ENCODE data around the gene PFKM. TPM values are rescaled to one million over a fixed set of nuclear protein-coding genes. Genes with fewer than 3 reads are reported as not detected.
A peak's percentile ranks its signal among the peaks of the same experiment; 100 is the strongest.

The PFKM gene
- polyA plus RNA-seq, 1 donor: 41.9 TPM

GRCh38 chr12:48175613-48176416, 56.7 kb downstream of the PFKM start:
- WGBS (ENCODE audit: insufficient coverage, low lambda C conversion rate): 86% methylated on average over 1 of the region's 3 CpGs
- H3K27ac ChIP-seq (ENCODE audit: low read length): no peak overlapping the region
- H3K4me1 ChIP-seq (ENCODE audit: control insufficient read depth, insufficient read depth, low read length): no peaks in the 10 kb centered on the region

DNA sequence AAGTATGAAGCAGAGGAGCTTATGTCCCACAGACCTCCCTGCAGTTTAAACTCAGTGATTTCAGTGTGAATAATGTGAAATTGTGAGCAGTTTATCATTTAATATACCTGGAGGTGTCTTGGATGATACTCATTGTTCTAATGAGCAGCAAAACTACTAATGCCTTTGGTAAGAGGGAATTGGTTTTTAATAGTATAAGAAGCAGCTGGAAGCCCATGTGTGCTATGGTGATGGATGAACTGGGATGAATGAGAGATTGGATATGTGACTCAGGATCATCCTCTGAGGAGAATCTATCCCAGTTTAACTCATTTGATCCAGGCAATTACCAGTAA, 57.2 kb downstream of the PFKM start:
- Histone ChIP-seq H3K27me3 (ENCODE audit: control insufficient read depth, insufficient read depth, low read length) (peaks cover 31% of the 10 kb centered on the region), H3K4me1 (ENCODE audit: control insufficient read depth, insufficient read depth, low read length) (no peaks in the 10 kb centered on the region), H3K4me3 (ENCODE audit: low read length) (no peak overlapping the region), H3K36me3 (ENCODE audit: control insufficient read depth, insufficient read depth, low read length) (no peaks in the 10 kb centered on the region), H3K27ac (ENCODE audit: low read length) (no peak overlapping the region), H3K9me3 (ENCODE audit: control insufficient read depth, low read depth, low read length) (no peaks in the 10 kb centered on the region)
- DNase-seq: no peak

More at GRCh38 chr12:48175613-48176416, 56.7 kb downstream of the PFKM start:
- Histone ChIP-seq H3K4me3 (ENCODE audit: low read length) (no peak overlapping the region), H3K27me3 (ENCODE audit: control insufficient read depth, insufficient read depth, low read length) (peaks cover 25% of the 10 kb centered on the region), H3K9me3 (ENCODE audit: control insufficient read depth, low read depth, low read length) (no peaks in the 10 kb centered on the region), H3K36me3 (ENCODE audit: control insufficient read depth, insufficient read depth, low read length) (no peaks in the 10 kb centered on the region)
- DNase-seq: no peak

DNA sequence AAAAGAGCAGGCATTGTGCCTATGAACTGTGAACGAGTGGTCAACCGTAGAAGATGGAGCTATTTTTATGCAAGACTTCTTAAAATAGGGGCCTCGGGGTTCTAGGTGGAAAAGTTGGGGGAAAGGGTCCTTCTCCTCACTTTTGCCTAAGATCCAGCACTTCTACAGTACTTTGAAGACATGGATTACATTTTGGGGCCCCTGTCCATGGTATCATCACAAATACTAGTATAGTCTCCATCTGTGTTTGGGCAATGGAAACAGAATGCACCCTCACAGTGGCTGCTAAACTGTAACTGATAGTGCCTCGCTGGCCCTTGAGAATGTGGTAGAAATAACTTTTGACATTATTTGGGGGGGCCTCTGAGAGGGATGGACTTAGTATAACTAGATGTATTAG, 58.8 kb downstream of the PFKM start:
- Histone ChIP-seq H3K36me3 (ENCODE audit: control insufficient read depth, insufficient read depth, low read length) (no peaks in the 10 kb centered on the region), H3K4me1 (ENCODE audit: control insufficient read depth, insufficient read depth, low read length) (peaks cover 5% of the 10 kb centered on the region), H3K27ac (ENCODE audit: low read length) (no peak overlapping the region), H3K4me3 (ENCODE audit: low read length) (no peak overlapping the region), H3K27me3 (ENCODE audit: control insufficient read depth, insufficient read depth, low read length) (peaks cover 45% of the 10 kb centered on the region), H3K9me3 (ENCODE audit: control insufficient read depth, low read depth, low read length) (no peaks in the 10 kb centered on the region)
- WGBS (ENCODE audit: insufficient coverage, low lambda C conversion rate): 75% methylated on average over 3 of the region's 4 CpGs
- no peak for DNase-seq

DNA sequence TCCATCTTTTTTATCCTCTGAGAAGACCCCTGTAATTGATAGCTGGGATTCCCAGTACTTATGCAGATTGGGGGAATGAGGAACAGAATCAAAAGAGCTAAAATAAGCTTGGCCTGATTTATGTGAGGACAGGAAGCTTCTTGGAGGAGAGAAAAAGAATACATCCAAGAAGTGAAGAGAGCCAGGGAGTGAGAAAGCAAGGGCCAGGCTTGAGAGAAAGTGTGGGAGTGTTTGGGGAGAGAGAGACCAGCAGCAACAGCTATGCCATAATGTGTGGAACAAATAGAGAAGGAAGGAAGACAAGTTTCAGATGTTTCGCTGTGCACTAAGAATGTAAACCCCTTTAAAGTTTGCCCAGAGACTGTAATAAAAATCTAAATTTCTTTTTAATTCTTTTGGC, 60.3 kb downstream of the PFKM start:
- Histone ChIP-seq H3K4me1 (ENCODE audit: control insufficient read depth, insufficient read depth, low read length) (peaks cover 15% of the 10 kb centered on the region), H3K4me3 (ENCODE audit: low read length) (no peak overlapping the region), H3K27me3 (ENCODE audit: control insufficient read depth, insufficient read depth, low read length) (peaks cover 59% of the 10 kb centered on the region), H3K9me3 (ENCODE audit: control insufficient read depth, low read depth, low read length) (no peaks in the 10 kb centered on the region), H3K27ac (ENCODE audit: low read length) (no peak overlapping the region), H3K36me3 (ENCODE audit: control insufficient read depth, insufficient read depth, low read length) (no peaks in the 10 kb centered on the region)
- DNase-seq: no peak
- 100% methylated on average over 1 of the region's 1 CpG for WGBS (ENCODE audit: insufficient coverage, low lambda C conversion rate)

- H3K4me1 ChIP-seq (ENCODE audit: control insufficient read depth, insufficient read depth, low read length): peaks cover 17% of the 10 kb centered on the region
- no peak overlapping the region for H3K4me3 ChIP-seq (ENCODE audit: low read length)
- no peaks in the 10 kb centered on the region for H3K36me3 ChIP-seq (ENCODE audit: control insufficient read depth, insufficient read depth, low read length)
- no peak for DNase-seq
- H3K27me3 ChIP-seq (ENCODE audit: control insufficient read depth, insufficient read depth, low read length): peaks cover 69% of the 10 kb centered on the region
- 80% methylated on average over 1 of the region's 1 CpG for WGBS (ENCODE audit: insufficient coverage, low lambda C conversion rate)
- H3K27ac ChIP-seq (ENCODE audit: low read length): no peak overlapping the region
- no peaks in the 10 kb centered on the region for H3K9me3 ChIP-seq (ENCODE audit: control insufficient read depth, low read depth, low read length)
Measured at GRCh38 chr12:48180424-48180823, 61.3 kb downstream of the PFKM start.

DNA sequence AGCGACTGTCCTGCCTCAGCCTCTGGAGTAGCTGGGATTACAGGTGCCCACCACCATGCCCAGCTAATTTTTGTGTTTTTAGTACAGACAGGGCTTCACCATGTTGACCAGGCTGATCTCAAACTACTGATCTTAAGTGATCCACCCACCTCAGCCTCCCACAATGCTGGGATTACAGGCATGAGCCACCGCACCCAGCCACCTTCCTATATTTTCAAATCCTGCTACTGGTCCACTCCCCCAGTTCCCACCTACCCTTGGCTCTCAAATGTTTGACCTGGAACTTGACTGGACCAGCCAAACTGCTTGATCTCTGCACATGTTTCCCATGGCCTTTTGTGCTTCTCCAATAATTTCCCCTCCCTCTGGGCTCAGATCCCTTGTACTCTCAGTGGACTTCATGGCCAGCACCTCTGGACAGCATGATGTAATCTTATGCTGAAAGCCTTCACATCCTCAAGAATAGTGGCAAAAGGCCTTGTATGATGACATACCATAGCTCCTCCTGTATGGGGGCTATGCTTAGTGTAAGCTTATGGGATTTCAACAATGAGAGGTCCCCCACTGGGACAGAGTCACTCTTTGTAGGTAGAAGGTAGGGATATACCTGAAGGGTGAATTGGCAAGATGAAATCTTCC, 61.8 kb downstream of the PFKM start:
- H3K4me3 ChIP-seq (ENCODE audit: low read length): no peak overlapping the region
- DNase-seq: no peak
- peaks cover 17% of the 10 kb centered on the region for H3K4me1 ChIP-seq (ENCODE audit: control insufficient read depth, insufficient read depth, low read length)
- no peaks in the 10 kb centered on the region for H3K36me3 ChIP-seq (ENCODE audit: control insufficient read depth, insufficient read depth, low read length)
- 67% methylated on average over 1 of the region's 2 CpGs for WGBS (ENCODE audit: insufficient coverage, low lambda C conversion rate)
- peaks cover 74% of the 10 kb centered on the region for H3K27me3 ChIP-seq (ENCODE audit: control insufficient read depth, insufficient read depth, low read length)
- H3K27ac ChIP-seq (ENCODE audit: low read length): no peak overlapping the region
- no peaks in the 10 kb centered on the region for H3K9me3 ChIP-seq (ENCODE audit: control insufficient read depth, low read depth, low read length)

DNA sequence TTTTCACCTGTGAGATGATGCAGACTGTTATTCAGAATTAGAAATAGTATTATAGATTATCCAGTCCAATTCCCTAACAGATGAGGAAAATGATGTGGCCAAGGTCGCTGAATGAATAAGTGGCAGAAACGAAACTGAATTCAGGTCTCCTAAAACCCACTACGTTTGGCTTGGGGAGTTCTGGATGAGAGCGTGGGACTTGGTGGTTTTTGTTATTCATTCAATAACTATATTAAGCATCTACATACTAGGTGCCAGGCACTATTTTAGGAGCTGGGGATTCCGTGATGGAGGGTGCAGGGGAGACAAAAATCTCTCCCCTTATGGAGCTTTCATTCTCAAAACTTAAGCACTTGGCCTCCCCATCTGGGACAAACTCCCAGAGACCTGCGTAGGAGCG, 63.5 kb downstream of the PFKM start:
- 80% methylated on average over 1 of the region's 7 CpGs for WGBS (ENCODE audit: insufficient coverage, low lambda C conversion rate)
- no peak for DNase-seq
- Histone ChIP-seq H3K9me3 (ENCODE audit: control insufficient read depth, low read depth, low read length) (no peaks in the 10 kb centered on the region), H3K4me3 (ENCODE audit: low read length) (peak overlapping the region; percentile 44), H3K4me1 (ENCODE audit: control insufficient read depth, insufficient read depth, low read length) (peaks cover 17% of the 10 kb centered on the region), H3K36me3 (ENCODE audit: control insufficient read depth, insufficient read depth, low read length) (no peaks in the 10 kb centered on the region), H3K27ac (ENCODE audit: low read length) (no peak overlapping the region), H3K27me3 (ENCODE audit: control insufficient read depth, insufficient read depth, low read length) (peaks cover 82% of the 10 kb centered on the region)

GRCh38 chr12:48183091-48183875, 64.1 kb downstream of the PFKM start, which contains the start of gene CCDC184:
CCDC184 (plus strand) TSS chr12:48183644; CDS start chr12:48184123, 479 bp downstream.
- WGBS (ENCODE audit: insufficient coverage, low lambda C conversion rate): no CpG with 5 or more reads among the region's 61 CpGs
- peak; percentile 49 to 76 for DNase-seq
- Histone ChIP-seq H3K4me3 (ENCODE audit: low read length) (peak within 1 kb of the TSS; percentile 44), H3K9me3 (ENCODE audit: control insufficient read depth, low read depth, low read length) (no peaks in the 10 kb centered on the region), H3K4me1 (ENCODE audit: control insufficient read depth, insufficient read depth, low read length) (peaks cover 17% of the 10 kb centered on the region), H3K27me3 (ENCODE audit: control insufficient read depth, insufficient read depth, low read length) (peaks cover 81% of the 10 kb centered on the region), H3K36me3 (ENCODE audit: control insufficient read depth, insufficient read depth, low read length) (no peaks in the 10 kb centered on the region), H3K27ac (ENCODE audit: low read length) (no peak within 1 kb of the TSS)

GRCh38 chr12:48183876-48184548, 64.8 kb downstream of the PFKM start:
- H3K4me1 ChIP-seq (ENCODE audit: control insufficient read depth, insufficient read depth, low read length): peaks cover 17% of the 10 kb centered on the region
- DNase-seq: no peak
- peaks cover 75% of the 10 kb centered on the region for H3K27me3 ChIP-seq (ENCODE audit: control insufficient read depth, insufficient read depth, low read length)
- no peak overlapping the region for H3K27ac ChIP-seq (ENCODE audit: low read length)
- whole genome bisulfite sequencing (ENCODE audit: insufficient coverage, low lambda C conversion rate): no CpG with 5 or more reads among the region's 61 CpGs
- H3K36me3 ChIP-seq (ENCODE audit: control insufficient read depth, insufficient read depth, low read length): no peaks in the 10 kb centered on the region
- H3K4me3 ChIP-seq (ENCODE audit: low read length): peak overlapping the region; percentile 44
- no peaks in the 10 kb centered on the region for H3K9me3 ChIP-seq (ENCODE audit: control insufficient read depth, low read depth, low read length)

GRCh38 chr12:48184549-48184922, 65.4 kb downstream of the PFKM start:
- H3K36me3 ChIP-seq (ENCODE audit: control insufficient read depth, insufficient read depth, low read length): no peaks in the 10 kb centered on the region
- H3K4me1 ChIP-seq (ENCODE audit: control insufficient read depth, insufficient read depth, low read length): peaks cover 17% of the 10 kb centered on the region
- WGBS (ENCODE audit: insufficient coverage, low lambda C conversion rate): 0% methylated on average over 1 of the region's 20 CpGs
- H3K27me3 ChIP-seq (ENCODE audit: control insufficient read depth, insufficient read depth, low read length): peaks cover 70% of the 10 kb centered on the region
- no peak for DNase-seq
- peak overlapping the region; percentile 44 for H3K4me3 ChIP-seq (ENCODE audit: low read length)
- H3K9me3 ChIP-seq (ENCODE audit: control insufficient read depth, low read depth, low read length): no peaks in the 10 kb centered on the region
- no peak overlapping the region for H3K27ac ChIP-seq (ENCODE audit: low read length)

All from large intestine (tissue), 3 donors.